Smooth muscle cell of the brain vasculature (primary cell): ENCODE results near the gene NME3.
A peak's percentile ranks its signal among the peaks of the same experiment; 100 is the strongest.

ENCODE experiments used
- DNase-seq: peaks from one replicate; pipeline ENCODE4 v3.0.0-alpha.2; 2012; ENCODE audit warnings: low read depth, low spot score

NME3 gene

GRCh38 chr16:1793578-1794220 is 22.4 kb upstream of the NME3 start, which contains the start of gene IGFALS:
IGFALS (minus strand) TSS chr16:1793705; CDS start chr16:1793652, 53 bp downstream.
- no peak for DNase-seq

- no peak for DNase-seq
Observed at GRCh38 chr16:1792836-1793577, 21.7 kb upstream of the NME3 start.

- no peak for DNase-seq
Observed at GRCh38 chr16:1791943-1792812, 20.8 kb upstream of the NME3 start.

- DNase-seq, result no peak
Observed at GRCh38 chr16:1791256-1791942, 20.1 kb upstream of the NME3 start.

GRCh38 chr16:1790611-1791255 is 19.4 kb upstream of the NME3 start:
- no peak for DNase-seq

GRCh38 chr16:1790261-1790610 is 18.9 kb upstream of the NME3 start:
- DNase-seq, result no peak

GRCh38 chr16:1789643-1790045 is 18.3 kb upstream of the NME3 start:
- no peak for DNase-seq

GRCh38 chr16:1788708-1789100 is 17.4 kb upstream of the NME3 start:
- DNase-seq, result no peak

GRCh38 chr16:1788095-1788707 is 16.9 kb upstream of the NME3 start:
- DNase-seq, result no peak

GRCh38 chr16:1787322-1788094 is 16.2 kb upstream of the NME3 start:
- no peak for DNase-seq

GRCh38 chr16:1787056-1787321 is 15.6 kb upstream of the NME3 start:
- DNase-seq, result no peak

GRCh38 chr16:1786242-1787055 is 15.1 kb upstream of the NME3 start:
- DNase-seq, result no peak

- DNase-seq, result no peak
Observed at GRCh38 chr16:1785846-1786170, 14.5 kb upstream of the NME3 start.

GRCh38 chr16:1784977-1785845 is 13.9 kb upstream of the NME3 start:
- no peak for DNase-seq

- peak; percentile 99 for DNase-seq
Observed at GRCh38 chr16:1782408-1783264, 11.3 kb upstream of the NME3 start, which contains the start of the genes NUBP2 and SPSB3. NUBP2 (plus strand) TSS chr16:1782960; CDS start chr16:1783021, 61 bp downstream. SPSB3 (minus strand) TSS chr16:1782571; CDS start chr16:1781483, 1,088 bp downstream.

GRCh38 chr16:1781758-1782407 is 10.5 kb upstream of the NME3 start:
- no peak for DNase-seq

- DNase-seq, result no peak
Observed at GRCh38 chr16:1781254-1781653, 9.9 kb upstream of the NME3 start.
